Measurements from ENCODE around the gene CHD6.

Gene CHD6

DNA sequence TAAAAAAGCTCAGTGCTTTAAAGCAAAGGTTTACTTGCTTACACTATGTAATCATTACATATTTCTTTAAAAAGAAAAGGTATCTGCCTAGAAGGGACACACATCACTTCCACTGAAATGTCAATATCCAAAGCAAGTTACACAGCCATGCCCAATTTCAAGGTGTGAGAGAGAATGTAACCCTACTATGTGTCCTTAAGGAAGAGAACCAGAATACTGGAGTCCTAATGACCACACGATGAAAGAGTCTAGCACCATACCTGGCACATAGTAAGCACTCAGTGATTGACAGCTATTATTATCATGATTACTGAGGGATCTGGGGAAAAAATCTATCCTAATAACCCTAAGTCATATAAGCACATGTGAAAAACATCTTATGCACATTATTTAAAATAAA, 10.4 kb downstream of the CHD6 start:
- Histone ChIP-seq H3K36me3 (ENCODE audit: control insufficient read depth in 2 of 2, insufficient read depth in 2 of 2, low read length in 2 of 2) (no peaks in the 10 kb centered on the region), H3K9ac (ENCODE audit: low read length in 2 of 2) (no peak overlapping the region), H3K4me3 (ENCODE audit: low read length in 2 of 2) (no peak overlapping the region), H3K4me1 (ENCODE audit: control insufficient read depth, insufficient read depth, low read length) (no peaks in the 10 kb centered on the region), H3K27ac (ENCODE audit: low read length) (no peak overlapping the region), H3K9me3 (ENCODE audit: control insufficient read depth in 2 of 2, low read length in 2 of 2) (no peaks in the 10 kb centered on the region), H3K27me3 (ENCODE audit: control insufficient read depth in 1 of 2, insufficient read depth in 2 of 2, low read length in 2 of 2) (no peaks in the 10 kb centered on the region)

- H3K4me1 ChIP-seq (ENCODE audit: control insufficient read depth, insufficient read depth, low read length): no peaks in the 10 kb centered on the region
- H3K36me3 ChIP-seq (ENCODE audit: control insufficient read depth in 2 of 2, insufficient read depth in 2 of 2, low read length in 2 of 2): peaks cover 0 to 2% of the 10 kb centered on the region in 2 donors
- H3K9me3 ChIP-seq (ENCODE audit: control insufficient read depth in 2 of 2, low read length in 2 of 2): peaks cover 4 to 15% of the 10 kb centered on the region in 2 donors
- H3K9ac ChIP-seq (ENCODE audit: low read length in 2 of 2): no peak overlapping the region
- no peaks in the 10 kb centered on the region for H3K27me3 ChIP-seq (ENCODE audit: control insufficient read depth in 1 of 2, insufficient read depth in 2 of 2, low read length in 2 of 2)
- no peak overlapping the region for H3K4me3 ChIP-seq (ENCODE audit: low read length in 2 of 2)
- no peak overlapping the region for H3K27ac ChIP-seq (ENCODE audit: low read length)
Observed at GRCh38 chr20:41604002-41604401, 14.2 kb downstream of the CHD6 start.

- Histone ChIP-seq H3K36me3 (ENCODE audit: control insufficient read depth in 2 of 2, insufficient read depth in 2 of 2, low read length in 2 of 2) (peaks cover 0 to 2% of the 10 kb centered on the region in 2 donors), H3K27ac (ENCODE audit: low read length) (no peak overlapping the region), H3K4me1 (ENCODE audit: control insufficient read depth, insufficient read depth, low read length) (no peaks in the 10 kb centered on the region), H3K9me3 (ENCODE audit: control insufficient read depth in 2 of 2, low read length in 2 of 2) (peaks cover 4 to 16% of the 10 kb centered on the region in 2 donors), H3K4me3 (ENCODE audit: low read length in 2 of 2) (no peak overlapping the region), H3K27me3 (ENCODE audit: control insufficient read depth in 1 of 2, insufficient read depth in 2 of 2, low read length in 2 of 2) (no peaks in the 10 kb centered on the region), H3K9ac (ENCODE audit: low read length in 2 of 2) (no peak overlapping the region)
Observed at GRCh38 chr20:41601742-41602141, 16.4 kb downstream of the CHD6 start.

GRCh38 chr20:41600926-41601631, 17.1 kb downstream of the CHD6 start:
- Histone ChIP-seq H3K4me3 (ENCODE audit: low read length in 2 of 2) (no peak overlapping the region), H3K9ac (ENCODE audit: low read length in 2 of 2) (no peak overlapping the region), H3K27me3 (ENCODE audit: control insufficient read depth in 1 of 2, insufficient read depth in 2 of 2, low read length in 2 of 2) (no peaks in the 10 kb centered on the region), H3K9me3 (ENCODE audit: control insufficient read depth in 2 of 2, low read length in 2 of 2) (peaks cover 4 to 16% of the 10 kb centered on the region in 2 donors), H3K36me3 (ENCODE audit: control insufficient read depth in 2 of 2, insufficient read depth in 2 of 2, low read length in 2 of 2) (peaks cover 0 to 2% of the 10 kb centered on the region in 2 donors), H3K27ac (ENCODE audit: low read length) (no peak overlapping the region), H3K4me1 (ENCODE audit: control insufficient read depth, insufficient read depth, low read length) (no peaks in the 10 kb centered on the region)

DNA sequence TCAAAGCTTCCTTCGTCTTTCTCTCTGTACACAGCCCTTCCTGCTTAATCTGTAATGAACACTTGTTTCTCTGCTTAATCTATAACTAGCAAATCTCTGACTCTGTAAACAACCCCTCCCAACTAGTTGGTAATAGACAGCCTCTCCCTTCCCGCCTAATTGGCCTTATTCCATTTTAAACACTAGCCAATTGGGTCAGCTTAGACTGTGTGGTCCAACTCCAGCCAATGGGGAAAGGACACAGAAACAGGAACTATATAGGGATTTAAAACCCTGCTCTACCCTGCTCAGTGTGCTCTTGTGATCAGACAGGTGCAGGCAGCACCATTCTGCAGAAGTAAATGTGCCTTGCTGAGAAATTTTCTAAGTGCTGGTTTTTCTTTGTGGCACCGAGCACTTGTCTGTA, 18.5 kb downstream of the CHD6 start:
- H3K9me3 ChIP-seq (ENCODE audit: control insufficient read depth in 2 of 2, low read length in 2 of 2): peaks cover 10 to 24% of the 10 kb centered on the region in 2 donors
- no peak overlapping the region for H3K4me3 ChIP-seq (ENCODE audit: low read length in 2 of 2)
- H3K4me1 ChIP-seq (ENCODE audit: control insufficient read depth, insufficient read depth, low read length): no peaks in the 10 kb centered on the region
- H3K27ac ChIP-seq (ENCODE audit: low read length): no peak overlapping the region
- H3K36me3 ChIP-seq (ENCODE audit: control insufficient read depth in 2 of 2, insufficient read depth in 2 of 2, low read length in 2 of 2): peaks cover 2 to 4% of the 10 kb centered on the region in 2 donors
- no peaks in the 10 kb centered on the region for H3K27me3 ChIP-seq (ENCODE audit: control insufficient read depth in 1 of 2, insufficient read depth in 2 of 2, low read length in 2 of 2)
- no peak overlapping the region for H3K9ac ChIP-seq (ENCODE audit: low read length in 2 of 2)

DNA sequence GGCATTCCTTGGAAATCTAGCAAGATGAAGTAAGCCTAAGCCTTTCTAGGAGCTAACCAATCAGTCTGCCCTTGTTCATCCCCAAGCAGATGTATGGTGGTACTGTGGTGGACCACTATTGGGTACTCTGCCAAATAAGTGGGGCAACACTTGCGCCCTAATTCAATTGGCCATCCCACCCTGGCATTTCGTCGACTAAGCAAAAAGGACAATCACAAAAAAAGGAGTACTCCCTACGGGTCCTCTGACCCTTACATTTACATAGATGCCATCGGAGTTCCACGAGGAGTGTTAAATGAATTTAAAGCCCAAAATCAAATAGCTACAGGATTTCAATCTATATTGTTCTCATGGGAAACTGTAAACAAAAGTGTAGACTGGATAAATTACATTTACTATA, 19.5 kb downstream of the CHD6 start:
- Histone ChIP-seq H3K9me3 (ENCODE audit: control insufficient read depth in 2 of 2, low read length in 2 of 2) (peaks cover 10 to 25% of the 10 kb centered on the region in 2 donors), H3K4me1 (ENCODE audit: control insufficient read depth, insufficient read depth, low read length) (no peaks in the 10 kb centered on the region), H3K9ac (ENCODE audit: low read length in 2 of 2) (no peak overlapping the region), H3K27ac (ENCODE audit: low read length) (no peak overlapping the region), H3K27me3 (ENCODE audit: control insufficient read depth in 1 of 2, insufficient read depth in 2 of 2, low read length in 2 of 2) (no peaks in the 10 kb centered on the region), H3K4me3 (ENCODE audit: low read length in 2 of 2) (no peak overlapping the region), H3K36me3 (ENCODE audit: control insufficient read depth in 2 of 2, insufficient read depth in 2 of 2, low read length in 2 of 2) (peaks cover 2 to 4% of the 10 kb centered on the region in 2 donors)

DNA sequence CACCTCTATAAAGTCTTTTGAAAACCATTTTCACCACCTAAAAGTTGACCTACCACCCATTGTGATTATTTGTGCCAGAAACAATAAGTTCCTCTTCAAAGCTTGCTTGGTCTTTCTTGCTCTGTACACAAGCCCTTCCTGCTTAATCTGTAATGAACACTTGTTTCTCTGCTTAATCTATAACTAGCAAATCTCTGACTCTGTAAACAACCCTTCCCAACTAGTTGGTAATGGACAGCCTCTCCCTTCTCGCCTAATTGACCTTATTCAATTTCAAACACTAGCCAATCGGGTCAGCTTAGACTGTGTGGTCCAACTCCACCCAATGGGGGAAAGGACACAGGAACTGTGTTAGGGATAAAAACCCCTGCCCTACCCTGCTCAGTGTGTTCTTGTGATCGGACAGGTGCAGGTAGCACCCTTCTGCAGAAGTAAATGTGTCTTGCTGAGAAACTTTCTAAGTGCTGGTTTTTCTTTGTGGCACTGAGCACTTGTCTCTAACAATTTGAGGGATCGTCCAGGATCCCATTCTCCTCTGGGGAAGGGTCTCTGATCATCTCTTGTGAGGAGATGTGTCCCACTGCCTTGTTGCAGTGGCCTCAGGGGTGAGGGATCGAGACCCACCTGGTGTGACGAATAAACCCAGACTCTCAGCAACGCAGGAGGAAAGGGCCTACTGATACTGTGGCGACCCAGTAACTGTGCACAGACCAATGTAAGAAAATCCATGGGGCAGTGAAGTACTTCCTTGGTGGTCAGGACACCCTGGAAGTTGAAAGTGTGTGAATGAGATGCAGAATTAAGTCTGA, 23.5 kb downstream of the CHD6 start:
- no peak overlapping the region for H3K4me3 ChIP-seq (ENCODE audit: low read length in 2 of 2)

DNA sequence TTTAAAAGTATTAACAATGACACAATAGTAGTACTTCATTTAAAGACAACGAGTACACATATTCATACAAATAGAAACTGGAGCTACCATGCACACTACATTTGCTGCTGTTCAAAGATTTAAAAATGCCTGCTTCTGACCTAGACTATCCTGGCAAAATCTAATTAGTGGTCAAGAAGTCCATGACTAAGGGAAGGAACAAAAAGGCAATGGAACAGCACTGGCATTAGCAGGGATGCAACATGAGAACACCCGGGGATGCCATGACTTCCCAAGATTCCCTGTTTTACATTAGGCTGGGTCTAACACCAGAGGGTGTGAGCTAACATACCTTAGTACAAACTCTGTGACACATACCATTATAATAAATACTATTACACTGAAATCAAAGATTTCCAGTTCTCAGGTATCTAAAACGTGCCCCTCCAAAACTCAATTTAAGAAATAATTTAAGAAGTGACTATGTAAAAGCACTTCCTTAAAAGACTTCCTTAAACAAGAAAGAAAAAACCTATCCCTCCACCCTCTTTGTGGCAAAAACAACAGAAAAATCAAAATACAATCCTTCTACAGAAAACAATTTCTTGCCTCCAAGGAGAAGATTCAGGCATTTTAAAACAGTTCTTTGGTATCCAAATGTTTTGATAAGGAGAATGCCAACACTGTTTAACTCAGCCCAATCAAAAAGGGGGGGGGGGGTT, 25.5 kb downstream of the CHD6 start:
- Histone ChIP-seq H3K9ac (ENCODE audit: low read length in 2 of 2) (no peak overlapping the region), H3K4me1 (ENCODE audit: control insufficient read depth, insufficient read depth, low read length) (no peaks in the 10 kb centered on the region), H3K27ac (ENCODE audit: low read length) (no peak overlapping the region)

More for the DNA sequence above, 23.5 kb downstream of the CHD6 start:
- Histone ChIP-seq H3K27ac (ENCODE audit: low read length) (no peak overlapping the region), H3K9ac (ENCODE audit: low read length in 2 of 2) (no peak overlapping the region), H3K36me3 (ENCODE audit: control insufficient read depth in 2 of 2, insufficient read depth in 2 of 2, low read length in 2 of 2) (peaks cover 0 to 4% of the 10 kb centered on the region in 2 donors), H3K9me3 (ENCODE audit: control insufficient read depth in 2 of 2, low read length in 2 of 2) (peaks cover 8 to 15% of the 10 kb centered on the region in 2 donors), H3K27me3 (ENCODE audit: control insufficient read depth in 1 of 2, insufficient read depth in 2 of 2, low read length in 2 of 2) (no peaks in the 10 kb centered on the region), H3K4me1 (ENCODE audit: control insufficient read depth, insufficient read depth, low read length) (no peaks in the 10 kb centered on the region)

DNA sequence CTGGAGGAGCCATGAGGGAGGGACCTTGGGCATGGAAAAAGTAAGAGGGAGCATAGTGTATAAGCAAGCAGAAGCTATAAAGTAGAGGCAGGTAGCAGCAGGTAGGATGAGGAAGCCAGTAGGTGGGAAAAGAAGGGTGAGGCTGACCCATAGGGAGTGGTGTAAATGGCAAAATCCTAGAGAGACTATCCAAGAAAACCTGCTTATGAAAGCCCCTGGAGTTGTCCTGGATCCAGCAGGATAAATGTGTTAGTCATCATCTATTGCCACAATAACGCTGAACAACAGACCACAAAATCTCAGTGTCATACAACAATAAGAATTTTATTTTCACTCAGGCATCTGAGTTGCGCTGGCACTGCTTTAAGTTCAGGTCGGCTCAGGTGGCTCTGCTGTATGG, 30.2 kb downstream of the CHD6 start:
- no peak overlapping the region for H3K27ac ChIP-seq (ENCODE audit: low read length)
- H3K9ac ChIP-seq (ENCODE audit: low read length in 2 of 2): no peak overlapping the region
- peaks cover 3 to 7% of the 10 kb centered on the region in 2 donors for H3K9me3 ChIP-seq (ENCODE audit: control insufficient read depth in 2 of 2, low read length in 2 of 2)
- peaks cover 0 to 5% of the 10 kb centered on the region in 2 donors for H3K36me3 ChIP-seq (ENCODE audit: control insufficient read depth in 2 of 2, insufficient read depth in 2 of 2, low read length in 2 of 2)
- no peak overlapping the region for H3K4me3 ChIP-seq (ENCODE audit: low read length in 2 of 2)
- H3K27me3 ChIP-seq (ENCODE audit: control insufficient read depth in 1 of 2, insufficient read depth in 2 of 2, low read length in 2 of 2): no peaks in the 10 kb centered on the region
- H3K4me1 ChIP-seq (ENCODE audit: control insufficient read depth, insufficient read depth, low read length): no peaks in the 10 kb centered on the region

More for the DNA sequence above, 25.5 kb downstream of the CHD6 start:
- Histone ChIP-seq H3K27me3 (ENCODE audit: control insufficient read depth in 1 of 2, insufficient read depth in 2 of 2, low read length in 2 of 2) (no peaks in the 10 kb centered on the region), H3K4me3 (ENCODE audit: low read length in 2 of 2) (no peak overlapping the region), H3K9me3 (ENCODE audit: control insufficient read depth in 2 of 2, low read length in 2 of 2) (peaks cover 7 to 9% of the 10 kb centered on the region in 2 donors), H3K36me3 (ENCODE audit: control insufficient read depth in 2 of 2, insufficient read depth in 2 of 2, low read length in 2 of 2) (peaks cover 0 to 4% of the 10 kb centered on the region in 2 donors)

DNA sequence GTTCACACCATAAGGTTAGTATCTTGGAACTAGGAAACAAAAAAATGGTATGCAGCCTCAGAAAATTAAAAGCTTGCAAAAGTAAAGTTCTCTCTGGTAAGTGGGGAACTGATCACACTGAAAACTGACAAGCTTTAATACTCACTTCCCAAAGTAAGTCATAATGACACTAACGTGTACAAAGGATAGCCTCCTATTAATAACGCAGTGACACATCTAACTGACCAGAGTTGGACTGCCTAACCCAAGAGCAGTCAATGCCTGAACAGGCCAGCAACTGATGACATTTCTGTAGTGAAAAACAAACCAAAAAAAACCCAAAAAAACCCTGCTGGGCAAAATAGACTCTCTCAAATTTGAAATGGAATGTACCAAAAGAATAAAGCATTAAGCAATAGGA, 30.7 kb downstream of the CHD6 start:
- Histone ChIP-seq H3K36me3 (ENCODE audit: control insufficient read depth in 2 of 2, insufficient read depth in 2 of 2, low read length in 2 of 2) (peaks cover 0 to 5% of the 10 kb centered on the region in 2 donors), H3K4me3 (ENCODE audit: low read length in 2 of 2) (no peak overlapping the region), H3K27me3 (ENCODE audit: control insufficient read depth in 1 of 2, insufficient read depth in 2 of 2, low read length in 2 of 2) (no peaks in the 10 kb centered on the region), H3K9me3 (ENCODE audit: control insufficient read depth in 2 of 2, low read length in 2 of 2) (peaks cover 3 to 7% of the 10 kb centered on the region in 2 donors), H3K27ac (ENCODE audit: low read length) (no peak overlapping the region), H3K4me1 (ENCODE audit: control insufficient read depth, insufficient read depth, low read length) (no peaks in the 10 kb centered on the region), H3K9ac (ENCODE audit: low read length in 2 of 2) (no peak overlapping the region)
